Measurements from ENCODE around the gene LEUTX.
"Not testable (repeated sequence)": the region's sequence is repeated elsewhere in the genome, so short reads cannot be mapped to it uniquely, and the experiment has no call there.

LEUTX gene

DNA sequence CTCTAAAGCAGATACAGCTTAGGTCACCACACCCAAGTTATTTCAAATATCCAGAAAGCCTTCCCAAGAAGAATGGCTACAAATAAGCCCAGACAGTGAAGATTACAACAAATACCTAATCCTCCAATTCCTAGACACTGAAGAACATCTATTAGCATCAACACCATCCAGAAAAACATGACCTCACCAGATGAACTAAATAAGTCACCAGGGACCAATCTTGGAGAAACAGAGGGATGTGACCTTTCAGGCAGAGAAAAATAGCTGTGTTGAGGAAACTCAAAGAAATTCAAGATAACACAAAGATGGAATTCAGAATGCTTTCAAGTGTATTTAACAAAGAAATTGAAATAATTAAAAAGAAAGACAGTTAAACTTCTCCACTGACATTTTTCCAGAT is 25.9 kb upstream of the LEUTX start:
- ATAC-seq (replicated peaks) (no peak), DNase-seq (no peak)
- H3K4me1 Mint-ChIP-seq (ENCODE audit: low read depth in 2 of 2) = no peaks in the 10 kb centered on the region
- H3K27me3 Mint-ChIP-seq = peaks cover 11 to 16% of the 10 kb centered on the region in 2 donors
- H3K36me3 Mint-ChIP-seq (ENCODE audit: insufficient read depth) = no peaks in the 10 kb centered on the region
- no peaks in the 10 kb centered on the region for H3K9me3 Mint-ChIP-seq
- no peak overlapping the region for H3K27ac Mint-ChIP-seq
- no peak overlapping the region for H3K4me3 Mint-ChIP-seq

DNA sequence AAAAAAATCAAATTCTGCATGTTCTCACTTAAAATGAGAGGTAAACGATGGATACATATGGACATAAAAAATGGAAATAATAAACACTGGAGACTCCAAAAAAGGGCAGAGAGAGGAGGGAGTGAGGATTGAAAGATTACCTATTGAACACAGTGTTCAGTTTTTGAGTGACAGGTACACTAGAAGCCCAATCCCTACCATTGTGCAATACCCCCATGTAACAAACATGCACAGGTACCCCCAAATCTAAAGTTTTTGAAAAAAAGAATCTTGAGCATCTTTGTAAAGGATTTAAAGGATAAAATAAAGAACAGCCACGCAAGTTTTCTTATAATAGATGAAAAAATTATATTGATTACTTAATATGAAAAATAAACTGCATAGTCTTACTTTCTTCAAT is 24.1 kb upstream of the LEUTX start:
- DNase-seq = no peak
- no peak overlapping the region for H3K27ac Mint-ChIP-seq
- no peak for ATAC-seq (replicated peaks)

DNA sequence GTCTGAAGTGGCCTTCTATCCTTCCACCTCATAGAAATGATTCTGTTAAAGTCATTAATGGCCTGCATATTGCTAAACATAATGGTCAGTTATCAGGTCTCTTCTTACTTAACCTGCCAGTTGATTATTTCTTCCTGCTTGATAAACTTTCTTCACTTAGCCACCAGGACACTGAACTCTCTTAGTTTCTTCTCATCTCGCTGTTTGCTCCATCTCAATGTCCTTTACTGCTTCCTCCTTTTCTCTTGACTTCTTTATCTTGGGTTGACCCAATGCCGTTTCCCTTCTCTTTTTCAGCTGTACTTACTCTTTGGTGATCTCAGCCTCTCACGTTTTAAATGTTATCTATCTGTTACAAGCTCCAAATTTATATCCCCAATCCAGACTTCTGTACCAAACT is 23.7 kb upstream of the LEUTX start:
- Mint-ChIP-seq H3K4me1 (ENCODE audit: low read depth in 2 of 2) (no peaks in the 10 kb centered on the region), H3K27me3 (peaks cover 11 to 32% of the 10 kb centered on the region in 2 donors), H3K9me3 (no peaks in the 10 kb centered on the region), H3K4me3 (no peak overlapping the region), H3K36me3 (ENCODE audit: insufficient read depth) (no peaks in the 10 kb centered on the region), H3K27ac (no peak overlapping the region)
- no peak for ATAC-seq (replicated peaks)
- no peak for DNase-seq

More for the DNA sequence above, 24.1 kb upstream of the LEUTX start:
- Mint-ChIP-seq H3K4me1 (ENCODE audit: low read depth in 2 of 2) (no peaks in the 10 kb centered on the region), H3K36me3 (ENCODE audit: insufficient read depth) (no peaks in the 10 kb centered on the region), H3K27me3 (peaks cover 11 to 30% of the 10 kb centered on the region in 2 donors), H3K4me3 (no peak overlapping the region), H3K9me3 (no peaks in the 10 kb centered on the region)

DNA sequence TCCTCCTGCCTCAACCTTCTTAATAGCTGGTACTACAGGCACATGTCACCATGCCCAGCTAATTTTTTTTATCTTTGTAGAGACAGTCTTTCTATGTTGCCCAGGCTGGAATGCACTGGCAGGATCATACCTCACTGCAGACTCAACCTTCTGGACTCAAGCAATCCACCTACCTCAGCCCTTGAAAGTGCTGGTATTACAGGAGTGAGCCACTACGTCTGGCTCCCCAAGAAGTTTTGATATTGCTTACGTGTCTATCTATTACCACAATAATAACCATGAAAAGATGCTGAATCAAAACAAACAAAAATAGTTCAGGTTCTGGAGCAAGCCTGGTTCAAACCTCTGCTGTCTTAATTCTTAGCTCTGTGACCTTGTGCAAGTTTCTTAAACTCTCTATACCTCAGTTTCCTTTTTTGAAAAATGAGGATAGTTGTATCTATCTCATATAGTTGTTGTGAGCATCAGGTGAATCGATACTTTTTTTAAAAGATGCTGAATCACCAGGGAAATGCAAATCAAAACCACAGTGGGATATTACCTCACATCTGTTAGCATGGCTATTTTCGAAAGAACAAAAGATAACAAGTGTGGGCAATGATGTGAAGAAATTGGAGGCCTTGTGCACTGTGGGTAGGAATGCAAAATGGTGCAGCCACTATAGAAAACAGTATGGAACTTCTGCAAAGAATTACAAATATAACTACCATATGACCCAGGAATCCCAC is 19.0 kb upstream of the LEUTX start:
- Mint-ChIP-seq H3K4me3 (no peak overlapping the region), H3K36me3 (ENCODE audit: insufficient read depth) (no peaks in the 10 kb centered on the region), H3K4me1 (ENCODE audit: low read depth in 2 of 2) (no peaks in the 10 kb centered on the region), H3K27me3 (peaks cover 10 to 41% of the 10 kb centered on the region in 2 donors), H3K27ac (no peak overlapping the region), H3K9me3 (no peaks in the 10 kb centered on the region)
- DNase-seq (no peak), ATAC-seq (replicated peaks) (no peak)

DNA sequence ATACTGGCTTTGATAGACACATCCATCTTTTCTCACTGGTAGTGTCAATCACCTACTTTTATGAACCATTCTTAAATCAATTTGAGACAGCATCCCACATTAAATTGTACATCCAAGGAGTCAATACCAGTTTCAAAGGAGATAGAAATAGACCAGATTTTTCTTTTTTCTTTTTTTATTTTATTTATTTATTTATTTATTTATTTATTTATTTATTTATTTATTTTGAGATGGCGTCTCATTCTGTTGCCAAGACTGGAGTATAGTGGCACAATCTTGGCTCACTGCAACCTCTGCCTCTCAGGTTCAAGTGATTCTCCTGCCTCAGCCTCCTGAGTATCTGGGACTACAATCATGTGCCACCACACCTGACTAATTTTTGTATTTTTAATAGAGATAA is 16.8 kb upstream of the LEUTX start:
- not testable (repeated sequence) for ATAC-seq (replicated peaks); H3K9me3 Mint-ChIP-seq; H3K36me3 Mint-ChIP-seq (ENCODE audit: insufficient read depth); H3K4me3 Mint-ChIP-seq; H3K27ac Mint-ChIP-seq; H3K4me1 Mint-ChIP-seq (ENCODE audit: low read depth in 2 of 2); DNase-seq
- peaks cover 10 to 46% of the 10 kb centered on the region in 2 donors for H3K27me3 Mint-ChIP-seq

DNA sequence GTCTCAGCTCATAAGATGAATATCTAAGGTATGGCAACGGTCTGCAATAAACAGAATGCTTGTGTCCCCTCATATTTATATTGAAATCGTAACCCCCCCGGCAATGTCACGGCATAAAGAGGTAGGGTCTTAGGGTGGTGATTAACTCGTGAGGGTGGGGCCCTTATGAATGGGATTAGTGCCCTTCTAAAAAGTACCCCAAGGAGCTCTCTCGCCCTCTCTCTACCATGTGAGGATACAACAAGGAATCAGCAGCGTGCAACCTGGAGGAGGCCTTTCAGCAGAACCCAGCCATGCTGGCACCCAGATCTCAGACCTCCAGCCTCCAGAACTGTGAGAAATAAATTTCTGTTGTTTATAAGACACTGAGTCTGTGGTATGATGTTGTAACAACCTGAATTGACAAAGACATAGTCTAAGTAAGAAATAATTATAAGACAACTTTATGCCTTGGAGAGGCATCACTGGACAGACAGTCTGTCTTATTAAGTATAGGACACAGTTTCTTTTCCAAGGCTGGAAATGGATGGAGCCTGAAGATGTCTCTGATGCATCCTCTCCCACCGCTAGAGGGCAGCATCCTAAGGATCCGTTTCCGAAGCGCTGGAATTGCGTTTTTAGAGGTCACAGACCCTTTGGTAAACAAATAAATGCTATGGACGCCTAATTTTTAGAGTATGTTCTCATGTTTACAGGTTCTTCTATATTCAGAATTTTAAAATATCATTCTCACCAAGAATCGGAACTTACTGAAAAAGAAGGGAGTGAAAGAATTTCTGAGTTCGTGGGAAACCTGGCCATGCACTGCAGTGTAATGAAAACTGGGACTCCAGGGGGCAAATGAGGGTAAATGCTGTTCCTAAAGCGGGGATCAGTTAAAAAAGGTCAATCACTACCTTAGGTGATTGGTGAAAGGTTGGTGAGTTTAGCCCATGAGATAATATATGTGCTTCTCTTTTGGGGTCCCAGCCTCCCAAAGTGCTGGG is 13.3 kb upstream of the LEUTX start:
- Mint-ChIP-seq H3K27ac (no peak overlapping the region), H3K36me3 (ENCODE audit: insufficient read depth) (no peaks in the 10 kb centered on the region), H3K4me1 (ENCODE audit: low read depth in 2 of 2) (no peaks in the 10 kb centered on the region), H3K27me3 (peaks cover 22 to 24% of the 10 kb centered on the region in 2 donors), H3K4me3 (no peak overlapping the region), H3K9me3 (peaks cover 0 to 2% of the 10 kb centered on the region in 2 donors)
- ATAC-seq (replicated peaks) = no peak
- peak; percentile 9 to 21 (median 16) for DNase-seq

DNA sequence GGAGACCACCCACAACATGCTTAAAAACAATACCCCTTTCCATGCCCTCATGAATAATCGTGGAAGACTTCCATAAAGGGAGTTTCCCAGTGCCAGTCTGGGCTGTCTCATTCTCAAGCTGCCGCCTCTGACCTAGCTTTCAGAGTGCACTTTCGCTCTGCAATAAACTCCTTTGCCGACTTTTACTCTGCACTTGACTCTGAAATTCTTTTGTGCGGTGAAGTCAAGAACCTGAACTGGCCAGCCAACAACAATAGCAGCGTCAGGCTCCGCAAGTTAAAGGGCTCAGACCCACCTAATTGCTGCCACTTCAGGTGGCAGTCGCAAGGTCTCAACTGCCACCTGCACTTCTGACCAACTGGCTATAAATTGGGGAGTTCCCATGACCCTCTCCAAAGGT is 10.3 kb upstream of the LEUTX start:
- ATAC-seq (replicated peaks) = no peak
- peaks cover 0 to 2% of the 10 kb centered on the region in 2 donors for H3K9me3 Mint-ChIP-seq
- no peaks in the 10 kb centered on the region for H3K36me3 Mint-ChIP-seq (ENCODE audit: insufficient read depth)
- no peaks in the 10 kb centered on the region for H3K4me1 Mint-ChIP-seq (ENCODE audit: low read depth in 2 of 2)
- H3K27ac Mint-ChIP-seq = no peak overlapping the region
- H3K4me3 Mint-ChIP-seq = no peak overlapping the region
- no peak for DNase-seq
- H3K27me3 Mint-ChIP-seq = peaks cover 26 to 40% of the 10 kb centered on the region in 2 donors

DNA sequence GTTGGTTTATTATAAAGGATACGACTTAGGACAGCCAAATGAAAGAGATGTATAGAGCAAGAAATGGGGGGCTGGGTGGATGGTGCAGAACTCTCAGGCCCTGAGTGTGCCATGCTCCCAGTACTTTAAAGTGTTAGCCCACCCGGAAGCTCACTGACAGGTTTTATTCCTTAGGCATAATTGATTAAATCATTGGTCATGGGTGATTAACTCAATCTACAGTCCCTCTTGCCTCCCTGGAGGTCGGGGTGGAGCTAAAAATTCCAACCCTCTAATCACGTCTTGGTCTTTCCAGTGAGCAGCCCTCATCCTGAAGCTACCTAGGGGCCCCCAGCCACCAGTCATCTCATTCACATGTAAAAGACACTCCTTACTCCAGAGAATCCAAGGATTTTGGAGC is 9.9 kb upstream of the LEUTX start:
- H3K9me3 Mint-ChIP-seq = peaks cover 0 to 2% of the 10 kb centered on the region in 2 donors
- H3K36me3 Mint-ChIP-seq (ENCODE audit: insufficient read depth) = no peaks in the 10 kb centered on the region
- H3K4me1 Mint-ChIP-seq (ENCODE audit: low read depth in 2 of 2) = no peaks in the 10 kb centered on the region
- peaks cover 23 to 36% of the 10 kb centered on the region in 2 donors for H3K27me3 Mint-ChIP-seq
- no peak overlapping the region for H3K4me3 Mint-ChIP-seq
- no peak for DNase-seq
- no peak for ATAC-seq (replicated peaks)
- no peak overlapping the region for H3K27ac Mint-ChIP-seq

DNA sequence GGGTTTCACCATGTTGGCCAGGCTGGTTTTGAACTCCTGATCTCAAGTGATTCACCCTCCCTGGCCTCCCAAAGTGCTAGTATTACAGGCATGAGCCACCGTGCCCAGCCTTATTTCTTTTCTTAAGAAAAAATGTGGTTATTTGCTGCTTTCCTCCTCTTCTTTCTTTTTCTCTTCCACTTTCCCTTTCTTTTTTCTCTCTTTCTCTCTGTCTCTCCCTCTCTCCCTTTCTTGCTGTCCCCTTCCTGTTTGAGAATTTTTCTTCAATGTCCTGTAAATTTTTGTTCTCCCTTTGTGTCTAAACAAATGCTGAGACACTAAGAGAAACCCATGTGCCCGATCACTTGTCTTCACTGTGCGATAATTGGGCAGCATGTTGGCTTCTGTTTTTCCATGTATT is 2.2 kb downstream of the LEUTX start:
- Mint-ChIP-seq H3K9me3 (no peaks in the 10 kb centered on the region), H3K27ac (no peak overlapping the region), H3K27me3 (peaks cover 57 to 64% of the 10 kb centered on the region in 2 donors), H3K36me3 (ENCODE audit: insufficient read depth) (no peaks in the 10 kb centered on the region), H3K4me1 (ENCODE audit: low read depth in 2 of 2) (no peaks in the 10 kb centered on the region), H3K4me3 (no peak overlapping the region)
- DNase-seq (no peak), ATAC-seq (replicated peaks) (no peak)

DNA sequence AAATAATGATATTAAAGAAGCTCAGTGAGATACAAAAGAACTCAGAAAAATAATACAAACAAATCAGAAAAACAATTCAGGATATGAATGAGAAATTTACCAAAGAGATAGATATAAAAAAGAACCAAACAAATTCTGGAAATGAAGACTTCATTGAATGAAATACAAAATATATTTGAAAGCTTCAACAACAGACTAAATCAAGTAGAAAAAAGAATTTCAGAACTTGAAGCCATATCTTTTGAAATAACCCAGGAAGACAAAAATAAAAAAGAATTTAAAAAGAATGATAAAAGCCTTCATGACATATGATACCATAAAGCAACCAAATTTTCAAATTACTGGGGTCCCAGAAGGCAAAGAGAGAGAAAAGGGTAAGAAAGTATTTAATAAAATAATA is 9.6 kb downstream of the LEUTX start:
- Mint-ChIP-seq H3K27ac (no peak overlapping the region), H3K4me3 (no peak overlapping the region), H3K4me1 (ENCODE audit: low read depth in 2 of 2) (no peaks in the 10 kb centered on the region), H3K27me3 (peaks cover 34% of the 10 kb centered on the region in 2 donors), H3K36me3 (ENCODE audit: insufficient read depth) (peaks cover 4% of the 10 kb centered on the region), H3K9me3 (peaks cover 0 to 8% of the 10 kb centered on the region in 2 donors)
- no peak for DNase-seq
- no peak for ATAC-seq (replicated peaks)

DNA sequence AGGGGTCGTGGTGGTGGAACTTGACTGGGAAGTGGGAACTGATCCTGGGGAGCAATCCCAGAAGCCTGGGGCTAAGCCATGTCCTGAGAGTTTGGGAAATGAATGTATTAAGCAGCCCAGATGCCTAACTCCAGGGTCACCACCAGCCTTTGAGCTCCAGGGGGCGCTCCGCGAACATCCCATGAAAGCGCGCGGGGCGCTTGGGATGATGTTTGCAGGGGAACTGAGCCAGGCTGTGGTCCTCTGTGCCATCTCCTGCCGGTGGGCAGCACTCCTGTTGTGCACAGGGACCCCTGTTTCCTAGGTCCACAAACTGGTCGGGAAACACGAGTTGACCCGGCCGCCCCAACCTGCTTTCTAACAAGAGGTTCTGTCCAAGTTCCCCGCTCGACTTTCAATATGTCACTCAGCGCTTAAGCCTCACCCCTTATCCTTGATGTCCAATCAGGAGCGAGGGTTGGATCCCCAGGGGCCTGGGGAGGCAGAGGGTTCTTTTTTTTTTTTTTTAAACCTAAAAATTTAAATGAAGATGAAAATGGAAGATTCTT is 14.4 kb downstream of the LEUTX start:
- Mint-ChIP-seq H3K27me3 (peaks cover 5 to 7% of the 10 kb centered on the region in 2 donors), H3K4me3 (peak overlapping the region; percentile 72 to 79), H3K27ac (no peak overlapping the region), H3K4me1 (ENCODE audit: low read depth in 2 of 2) (peaks cover 5% of the 10 kb centered on the region in 2 donors), H3K9me3 (peaks cover 0 to 3% of the 10 kb centered on the region in 2 donors), H3K36me3 (ENCODE audit: insufficient read depth) (no peaks in the 10 kb centered on the region)
- ATAC-seq (replicated peaks) (peak; percentile 93), DNase-seq (peak; percentile 62 to 77 (median 66))

DNA sequence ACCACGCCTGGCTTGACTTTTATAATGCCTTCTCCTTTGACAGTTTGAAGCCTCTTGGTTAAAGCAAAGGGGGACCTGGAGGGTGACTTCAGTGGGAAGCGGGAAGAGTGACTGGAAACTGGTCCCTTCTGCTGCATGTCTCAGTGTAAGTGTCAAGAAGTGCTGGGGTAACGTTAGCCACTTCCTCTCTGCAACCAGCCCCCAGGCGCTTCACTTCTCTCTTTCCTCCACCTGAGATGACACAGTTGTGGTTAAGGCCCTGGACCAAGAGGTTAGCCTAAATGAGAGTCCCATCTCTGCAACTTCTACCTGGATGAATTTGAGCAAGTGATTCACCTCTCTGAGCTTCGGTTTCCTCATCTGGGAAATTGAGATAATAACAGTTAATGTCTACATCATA is 16.3 kb downstream of the LEUTX start:
- peak overlapping the region in 1 of 2 donors; percentile 21 for H3K4me3 Mint-ChIP-seq
- ATAC-seq (replicated peaks) = no peak

DNA sequence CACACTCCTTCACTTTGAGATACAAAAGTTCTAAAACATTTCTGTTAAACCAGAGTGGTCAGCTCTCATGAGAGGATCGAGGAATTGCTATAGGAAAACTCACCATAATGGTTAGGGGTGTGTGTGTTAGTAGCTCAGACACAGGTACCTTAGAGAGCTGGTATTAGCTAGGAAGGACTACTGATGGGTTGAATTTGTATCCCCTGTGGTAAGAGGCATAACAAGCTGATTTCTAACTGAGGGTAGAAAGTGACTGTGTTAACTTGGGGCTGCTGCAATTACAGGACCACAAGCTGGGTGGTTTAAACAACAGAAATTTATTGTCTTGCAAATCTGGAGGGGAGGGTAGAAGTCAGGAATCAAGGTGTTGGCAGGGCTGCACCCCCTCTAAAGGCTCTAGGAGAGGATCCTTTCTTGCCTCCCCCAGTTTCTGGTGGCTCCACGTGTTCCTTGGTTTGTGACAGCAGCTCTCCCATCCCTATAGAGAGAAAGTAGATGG is 17.4 kb downstream of the LEUTX start:
- Mint-ChIP-seq H3K36me3 (ENCODE audit: insufficient read depth) (no peaks in the 10 kb centered on the region), H3K9me3 (no peaks in the 10 kb centered on the region), H3K4me3 (no peak overlapping the region), H3K27me3 (peaks cover 0 to 13% of the 10 kb centered on the region in 2 donors), H3K27ac (no peak overlapping the region), H3K4me1 (ENCODE audit: low read depth in 2 of 2) (peaks cover 5% of the 10 kb centered on the region in 2 donors)
- ATAC-seq (replicated peaks) (no peak), DNase-seq (no peak)

More for the DNA sequence above, 16.3 kb downstream of the LEUTX start:
- Mint-ChIP-seq H3K27me3 (peaks cover 0 to 7% of the 10 kb centered on the region in 2 donors), H3K9me3 (no peaks in the 10 kb centered on the region), H3K36me3 (ENCODE audit: insufficient read depth) (no peaks in the 10 kb centered on the region), H3K27ac (peak overlapping the region in 1 of 2 donors; percentile 44), H3K4me1 (ENCODE audit: low read depth in 2 of 2) (peaks cover 5% of the 10 kb centered on the region in 2 donors)
- DNase-seq = no peak

All from effector memory CD8-positive, alpha-beta T cell (primary cell).